ENCODE results near the gene TOMM70.

The TOMM70 gene

GRCh38 chr3:100325827-100326226 lies 75.1 kb downstream of the TOMM70 start:
- no peak for DNase-seq (ENCODE audit: low read depth, low spot score)

- no peak for DNase-seq (ENCODE audit: low read depth, low spot score)
Observed at GRCh38 chr3:100324044-100324443, 76.8 kb downstream of the TOMM70 start.

- DNase-seq (ENCODE audit: low read depth, low spot score): no peak
Observed at GRCh38 chr3:100319951-100320350, 80.9 kb downstream of the TOMM70 start.

- DNase-seq (ENCODE audit: low read depth, low spot score): no peak
Observed at GRCh38 chr3:100317912-100318311, 83.0 kb downstream of the TOMM70 start.

GRCh38 chr3:100316641-100317069 lies 84.2 kb downstream of the TOMM70 start:
- DNase-seq (ENCODE audit: low read depth, low spot score): peak; percentile 15
